Pancreas (tissue), 10 donors: ENCODE measurements around the gene SLC20A1. TPM values are rescaled to one million over a fixed set of nuclear protein-coding genes. Genes with fewer than 3 reads are reported as not detected.

Experiments
- ATAC-seq, 4 donors: fragments of 200-7000 bp; cut with Tn5 transposase; one replicate each; pipeline versions ENCODE4 v1.8.0 to v1.9.1; 2020; ENCODE audit warnings: mild to moderate bottlenecking in 4 of 4, moderate library complexity in 4 of 4
- DNase-seq, 6 donors: peaks; one replicate each; pipeline ENCODE4 v3.0.0-alpha.2; 2020
- FAIRE-seq: peaks from 2 replicates; lab custom pipeline; 2012; peaks lifted over from hg19 to GRCh38; lab: Jason Lieb, UNC
- H3K27ac ChIP-seq, 4 donors: fragments of 200-600 bp; sonication (generic); 1 replicate in 3 of 4; 2 replicates in 1 of 4; pipeline versions ENCODE4 v1.5.0 to v1.8.0; 2020
- H3K27me3 ChIP-seq, 4 donors: fragments of 200-600 bp; one replicate each; pipeline ENCODE4 v1.8.0; 2021
- H3K36me3 ChIP-seq, 3 donors: fragments of 200-600 bp; sonication (generic) in 1 of 3; one replicate each; pipeline versions ENCODE4 v1.5.0 to v1.8.0; 2020 to 2021
- H3K4me1 ChIP-seq, 3 donors: fragments of 200-600 bp; one replicate each; pipeline ENCODE4 v1.8.0; 2021
- H3K4me3 ChIP-seq, 4 donors: fragments of 200-600 bp; sonication (generic) in 2 of 4; one replicate each; pipeline versions ENCODE4 v1.5.0 to v1.8.0; 2020 to 2021
- H3K9me3 ChIP-seq, 4 donors: fragments of 200-600 bp; one replicate each; pipeline ENCODE4 v1.8.0; 2021
- CTCF ChIP-seq, 4 donors: fragments of 200-600 bp; sonication (generic) in 3 of 4; IDR thresholded peaks; one replicate each; pipeline versions ENCODE4 v1.5.0 to v1.8.0; 2021; ENCODE audit warnings: antibody characterized with exemption in 4 of 4
- WGBS, 2 donors: extraction: QIAGEN DNeasy Blood & Tissue Kit; methylation state at CpG; one replicate each; pipeline ENCODE4 v1.1.7; 2013; 5-methylcytosine and 5-hydroxymethylcytosine counted together
- intact Hi-C, 3 donors: fragments of 100-400 bp; cut with DNase I; formaldehyde crosslinking; loops; one replicate each; pipeline versions ENCODE4 v1.11.1 to v1.14.2; 2022
- polyA plus RNA-seq, 2 donors: library from polyadenylated mRNA; stranded (reverse); fragments of 200-250 nt; gene quantifications; one replicate each; pipeline ENCODE4 v1.2.3, GENCODE V29; 2013
- total RNA-seq, 6 donors: library from RNA; stranded (reverse); fragmentation: NEBNext Ultra II Directional in 4 of 6; extraction: Animal tissue kit (Norgen Biotek cat#: 25700) in 4 of 6; gene quantifications; one replicate each; pipeline versions ENCODE4 v1.2.1 to v1.2.4, GENCODE V29; 2021 to 2023
- donor health status: healthy with polysubstance abuse.
- donor health status: DM: no; HTN: no; CAD: no; lungs with moderate emphysema.
- donor health status: DM: no; HTN: no; CAD: no.
- donor health status: control.
- donor health status: control.
- donor health status: Bipolar disorder and iron deficiency.
- donor health status: DM: yes; HTN: yes; CAD: no.
- donor health status: DM: no; HTN: no; CAD: no.
- donor health status: DM: no; HTN: no; CAD: no.
- donor health status: DM: yes; HTN: yes; CAD: no.

SLC20A1 gene
- total and polyA plus RNA-seq, 8 donors = 10.6 to 25.9 (median 17.2) TPM

GRCh38 chr2:112629823-112630222, 15.9 kb upstream of the SLC20A1 start:
- Histone ChIP-seq H3K27ac (no peak overlapping the region), H3K4me3 (no peak overlapping the region), H3K27me3 (no peaks in the 10 kb centered on the region), H3K36me3 (no peaks in the 10 kb centered on the region), H3K4me1 (no peaks in the 10 kb centered on the region), H3K9me3 (no peaks in the 10 kb centered on the region)
- 71 to 80% methylated on average over 8 of the region's 8 CpGs for WGBS, 2 donors
- ATAC-seq (no peak), DNase-seq (no peak), FAIRE-seq (no peak)
- intact Hi-C loops = loop anchor here in 2 of 3 donors (5.0 to 10.0 kb wide), 2 partner anchors 62 to 65 kb away; no protein-coding TSS in a partner anchor
- no peak for TF ChIP-seq CTCF (IDR thresholded peaks at IDR 0.05)

GRCh38 chr2:112630268-112630667, 15.5 kb upstream of the SLC20A1 start:
- ATAC-seq (no peak), FAIRE-seq (no peak), DNase-seq (peak in 1 of 6 donors; percentile 7)
- WGBS, 2 donors = 46 to 52% methylated on average over 4 of the region's 4 CpGs
- H3K27me3 ChIP-seq = no peaks in the 10 kb centered on the region
- no peak overlapping the region for H3K4me3 ChIP-seq
- no peak for TF ChIP-seq CTCF (IDR thresholded peaks at IDR 0.05)
- no peaks in the 10 kb centered on the region for H3K9me3 ChIP-seq
- no peaks in the 10 kb centered on the region for H3K36me3 ChIP-seq
- H3K4me1 ChIP-seq = no peaks in the 10 kb centered on the region
- intact Hi-C loops = no loop called here
- H3K27ac ChIP-seq = no peak overlapping the region

- Histone ChIP-seq H3K9me3 (no peaks in the 10 kb centered on the region), H3K36me3 (no peaks in the 10 kb centered on the region), H3K27me3 (no peaks in the 10 kb centered on the region), H3K27ac (no peak overlapping the region), H3K4me1 (no peaks in the 10 kb centered on the region), H3K4me3 (no peak overlapping the region)
- DNase-seq (no peak), FAIRE-seq (no peak), ATAC-seq (no peak)
- intact Hi-C loops = no loop called here
- 86 to 90% methylated on average over 5 of the region's 5 CpGs for WGBS, 2 donors
- TF ChIP-seq CTCF (IDR thresholded peaks at IDR 0.05) = no peak
These were observed 12.0 kb upstream of the SLC20A1 start for GRCh38 chr2:112633708-112634107.

GRCh38 chr2:112634153-112634873, 11.4 kb upstream of the SLC20A1 start:
- H3K4me3 ChIP-seq = no peak overlapping the region
- ATAC-seq (no peak), FAIRE-seq (no peak), DNase-seq (peak in 1 of 6 donors; percentile 33)
- no peaks in the 10 kb centered on the region for H3K36me3 ChIP-seq
- no peaks in the 10 kb centered on the region for H3K27me3 ChIP-seq
- H3K4me1 ChIP-seq = no peaks in the 10 kb centered on the region
- no peaks in the 10 kb centered on the region for H3K9me3 ChIP-seq
- 83 to 85% methylated on average over 16 of the region's 16 CpGs for WGBS, 2 donors
- no peak for TF ChIP-seq CTCF (IDR thresholded peaks at IDR 0.05)
- intact Hi-C loops = no loop called here
- no peak overlapping the region for H3K27ac ChIP-seq

GRCh38 chr2:112634874-112635157, 10.9 kb upstream of the SLC20A1 start:
- intact Hi-C loops = no loop called here
- Histone ChIP-seq H3K9me3 (no peaks in the 10 kb centered on the region), H3K27ac (no peak overlapping the region), H3K27me3 (no peaks in the 10 kb centered on the region), H3K4me1 (no peaks in the 10 kb centered on the region), H3K36me3 (no peaks in the 10 kb centered on the region), H3K4me3 (no peak overlapping the region)
- FAIRE-seq = no peak
- TF ChIP-seq CTCF (IDR thresholded peaks at IDR 0.05) = no peak
- no peak for ATAC-seq
- WGBS, 2 donors = 88 to 95% methylated on average over 6 of the region's 6 CpGs
- DNase-seq = peak in 1 of 6 donors; percentile 31
